Central memory CD8-positive, alpha-beta T cell (primary cell): ENCODE measurements around the gene PRAMEF13.
"Not testable (repeated sequence)": the region's sequence is repeated elsewhere in the genome, so short reads cannot be mapped to it uniquely, and the experiment has no call there.

ENCODE experiments used
- ATAC-seq: fragments of 150-1000 bp; cut with Tn5 transposase; replicated peaks from 2 replicates; pipeline ENCODE4 v1.10.0; 2022; ENCODE audit warnings: mild to moderate bottlenecking, moderate FRiP score, moderate number of reproducible peaks; ENCODE audit not compliant: poor library complexity, severe bottlenecking; ENCODE audit errors: extremely low read depth
- DNase-seq, 2 donors: peaks; one replicate each; pipeline ENCODE4 v3.0.0; 2021; ENCODE audit warnings: low spot score in 2 of 2
- H3K27ac Mint-ChIP-seq: one replicate; pipeline ENCODE4 v1.8.0; 2022; ENCODE audit warnings: low read depth, mild to moderate bottlenecking, moderate library complexity, mixed read lengths
- H3K27me3 Mint-ChIP-seq: one replicate; pipeline ENCODE4 v1.8.0; 2022; ENCODE audit warnings: mixed read lengths
- H3K36me3 Mint-ChIP-seq: one replicate; pipeline ENCODE4 v1.8.0; 2022; ENCODE audit warnings: mild to moderate bottlenecking, moderate library complexity, mixed read lengths; ENCODE audit not compliant: insufficient read depth
- H3K4me1 Mint-ChIP-seq: one replicate; pipeline ENCODE4 v1.8.0; 2022; ENCODE audit warnings: mixed read lengths
- H3K4me3 Mint-ChIP-seq: one replicate; pipeline ENCODE4 v1.8.0; 2022; ENCODE audit warnings: mild to moderate bottlenecking, moderate library complexity, mixed read lengths
- H3K9me3 Mint-ChIP-seq: one replicate; pipeline ENCODE4 v1.8.0; 2022; ENCODE audit warnings: mixed read lengths

PRAMEF13 gene

GRCh38 chr1:13201309-13201708, at the start of gene PRAMEF13:
Gene PRAMEF13 (minus strand): TSS chr1:13201409. CDS start chr1:13199589, 1,820 bp downstream.
- not testable (repeated sequence) for H3K4me3 Mint-ChIP-seq, H3K27me3 Mint-ChIP-seq, H3K36me3 Mint-ChIP-seq, ATAC-seq, H3K4me1 Mint-ChIP-seq, H3K9me3 Mint-ChIP-seq, H3K27ac Mint-ChIP-seq, DNase-seq

- not testable (repeated sequence) for H3K27ac Mint-ChIP-seq, ATAC-seq, H3K36me3 Mint-ChIP-seq, H3K9me3 Mint-ChIP-seq, DNase-seq, H3K4me3 Mint-ChIP-seq, H3K4me1 Mint-ChIP-seq
- peaks cover 19% of the 10 kb centered on the region for H3K27me3 Mint-ChIP-seq
Measured at GRCh38 chr1:13247122-13247521, 45.9 kb upstream of the PRAMEF13 start.

GRCh38 chr1:13246554-13246871, 45.3 kb upstream of the PRAMEF13 start:
- not testable (repeated sequence) for DNase-seq, H3K4me3 Mint-ChIP-seq, H3K27ac Mint-ChIP-seq, ATAC-seq, H3K9me3 Mint-ChIP-seq, H3K36me3 Mint-ChIP-seq, H3K4me1 Mint-ChIP-seq
- peaks cover 19% of the 10 kb centered on the region for H3K27me3 Mint-ChIP-seq

GRCh38 chr1:13245841-13246553, 44.8 kb upstream of the PRAMEF13 start:
- ATAC-seq: not testable (repeated sequence)

GRCh38 chr1:13243536-13244263, 42.5 kb upstream of the PRAMEF13 start:
- not testable (repeated sequence) for H3K9me3 Mint-ChIP-seq, ATAC-seq, H3K4me3 Mint-ChIP-seq, H3K36me3 Mint-ChIP-seq, H3K4me1 Mint-ChIP-seq
- Mint-ChIP-seq H3K27ac (peak overlapping the region; percentile 2), H3K27me3 (peaks cover 19% of the 10 kb centered on the region)
- peak in 1 of 2 donors; percentile 5 for DNase-seq

More at GRCh38 chr1:13245841-13246553, 44.8 kb upstream of the PRAMEF13 start:
- H3K9me3 Mint-ChIP-seq, DNase-seq, H3K27ac Mint-ChIP-seq, H3K4me1 Mint-ChIP-seq, H3K4me3 Mint-ChIP-seq, H3K36me3 Mint-ChIP-seq: not testable (repeated sequence)
- H3K27me3 Mint-ChIP-seq: peaks cover 19% of the 10 kb centered on the region

- H3K4me3 Mint-ChIP-seq, DNase-seq, H3K4me1 Mint-ChIP-seq, H3K36me3 Mint-ChIP-seq, H3K27ac Mint-ChIP-seq, H3K9me3 Mint-ChIP-seq, ATAC-seq: not testable (repeated sequence)
- H3K27me3 Mint-ChIP-seq: peaks cover 10% of the 10 kb centered on the region
Measured at GRCh38 chr1:13239633-13240032, 38.4 kb upstream of the PRAMEF13 start.

GRCh38 chr1:13237572-13237971, 36.4 kb upstream of the PRAMEF13 start:
- H3K27me3 Mint-ChIP-seq: peaks cover 15% of the 10 kb centered on the region
- H3K9me3 Mint-ChIP-seq: not testable (repeated sequence)

GRCh38 chr1:13234057-13234456, 32.8 kb upstream of the PRAMEF13 start:
- H3K27ac Mint-ChIP-seq, H3K36me3 Mint-ChIP-seq, H3K4me1 Mint-ChIP-seq, ATAC-seq, H3K4me3 Mint-ChIP-seq, H3K9me3 Mint-ChIP-seq: not testable (repeated sequence)
- peak in 1 of 2 donors; percentile 6 for DNase-seq
- H3K27me3 Mint-ChIP-seq: peaks cover 20% of the 10 kb centered on the region

More at GRCh38 chr1:13237572-13237971, 36.4 kb upstream of the PRAMEF13 start:
- H3K4me3 Mint-ChIP-seq, H3K27ac Mint-ChIP-seq, ATAC-seq, H3K4me1 Mint-ChIP-seq, H3K36me3 Mint-ChIP-seq, DNase-seq: not testable (repeated sequence)

- H3K27me3 Mint-ChIP-seq: peaks cover 27% of the 10 kb centered on the region
- H3K9me3 Mint-ChIP-seq, DNase-seq, H3K4me3 Mint-ChIP-seq, H3K27ac Mint-ChIP-seq, H3K36me3 Mint-ChIP-seq, ATAC-seq, H3K4me1 Mint-ChIP-seq: not testable (repeated sequence)
Measured at GRCh38 chr1:13232056-13232455, 30.8 kb upstream of the PRAMEF13 start.

GRCh38 chr1:13231061-13231750, 30.0 kb upstream of the PRAMEF13 start:
- peak in 1 of 2 donors; percentile 6 for DNase-seq
- H3K27ac Mint-ChIP-seq, H3K36me3 Mint-ChIP-seq, ATAC-seq, H3K9me3 Mint-ChIP-seq, H3K4me3 Mint-ChIP-seq, H3K4me1 Mint-ChIP-seq: not testable (repeated sequence)
- peaks cover 33% of the 10 kb centered on the region for H3K27me3 Mint-ChIP-seq

GRCh38 chr1:13230601-13231000, 29.4 kb upstream of the PRAMEF13 start:
- not testable (repeated sequence) for ATAC-seq, H3K4me3 Mint-ChIP-seq, H3K36me3 Mint-ChIP-seq, H3K27ac Mint-ChIP-seq, H3K9me3 Mint-ChIP-seq, H3K4me1 Mint-ChIP-seq
- peaks cover 39% of the 10 kb centered on the region for H3K27me3 Mint-ChIP-seq
- peak in 1 of 2 donors; percentile 4 for DNase-seq

- H3K27me3 Mint-ChIP-seq: peaks cover 39% of the 10 kb centered on the region
- H3K4me1 Mint-ChIP-seq, H3K4me3 Mint-ChIP-seq, H3K27ac Mint-ChIP-seq, DNase-seq, ATAC-seq, H3K9me3 Mint-ChIP-seq, H3K36me3 Mint-ChIP-seq: not testable (repeated sequence)
Measured at GRCh38 chr1:13230096-13230495, 28.9 kb upstream of the PRAMEF13 start.
